Aorta (tissue), 5 donors: ENCODE data around the gene AGPAT1. TPM values are rescaled to one million over a fixed set of nuclear protein-coding genes. Genes with fewer than 3 reads are reported as not detected.
"Not testable (repeated sequence)": the region's sequence is repeated elsewhere in the genome, so short reads cannot be mapped to it uniquely, and the experiment has no call there.

Source experiments
- ATAC-seq: fragments of 200-7000 bp; cut with Tn5 transposase; one replicate; pipeline ENCODE4 v1.9.1; 2022; ENCODE audit warnings: moderate library complexity; ENCODE audit not compliant: low FRiP score
- DNase-seq, 2 donors: peaks; one replicate each; pipeline ENCODE4 v3.0.0-alpha.2; 2020
- H3K27ac ChIP-seq, 2 donors: one replicate each; pipeline ENCODE4 v1.5.1; 2013; ENCODE audit warnings: low read length in 2 of 2, mild to moderate bottlenecking in 2 of 2, moderate library complexity in 2 of 2, control low read depth in 1 of 2, inconsistent platforms in 1 of 2, low read depth in 1 of 2
- H3K27me3 ChIP-seq, 2 donors: one replicate each; pipeline ENCODE4 v1.6.1; 2013; ENCODE audit warnings: control low read depth in 1 of 2, low read length in 1 of 2, mild to moderate bottlenecking in 1 of 2, moderate library complexity in 1 of 2; ENCODE audit not compliant: insufficient read depth in 2 of 2, control insufficient read depth in 1 of 2
- H3K36me3 ChIP-seq, 2 donors: one replicate each; pipeline ENCODE4 v1.6.1; 2013; ENCODE audit warnings: control low read depth in 1 of 2, low read length in 1 of 2, mild to moderate bottlenecking in 1 of 2; ENCODE audit not compliant: insufficient read depth in 2 of 2, control insufficient read depth in 1 of 2
- H3K4me1 ChIP-seq, 2 donors: one replicate each; pipeline ENCODE4 v1.6.1; 2013; ENCODE audit warnings: low read length in 2 of 2, control low read depth in 1 of 2, mild to moderate bottlenecking in 1 of 2, moderate library complexity in 1 of 2; ENCODE audit not compliant: insufficient read depth in 2 of 2, control insufficient read depth in 1 of 2
- H3K4me3 ChIP-seq, 2 donors: one replicate each; pipeline ENCODE4 v1.5.1; 2013; ENCODE audit warnings: low read length in 2 of 2, control low read depth in 1 of 2, mild to moderate bottlenecking in 1 of 2
- H3K9me3 ChIP-seq: one replicate; pipeline ENCODE4 v1.6.1; 2013; ENCODE audit warnings: mild to moderate bottlenecking, low read length; ENCODE audit not compliant: control insufficient read depth
- WGBS, 2 donors: extraction: QIAGEN DNeasy Blood & Tissue Kit; methylation state at CpG; one replicate each; pipeline ENCODE4 v1.1.7; 2013; 5-methylcytosine and 5-hydroxymethylcytosine counted together
- intact Hi-C, 2 donors: fragments of 100-400 bp; cut with DNase I; formaldehyde crosslinking; loops; one replicate each; pipeline versions ENCODE4 v1.14.2 to v1.15.0; 2022
- polyA plus RNA-seq, 2 donors: library from polyadenylated mRNA; stranded (reverse); fragments of 200-250 nt; gene quantifications; one replicate each; pipeline ENCODE4 v1.2.3, GENCODE V29; 2013
- total RNA-seq, 2 donors: library from RNA; stranded (reverse); fragmentation: NEBNext Ultra II Directional; extraction: Animal tissue kit (Norgen Biotek cat#: 25700); gene quantifications; one replicate each; pipeline ENCODE4 v1.2.1, GENCODE V29; 2021
- donor health status: healthy with polysubstance abuse.
- donor health status: Bipolar disorder and iron deficiency.
- donor health status: DM: no; HTN: no; CAD: no.
- donor health status: DM: no; HTN: no; CAD: no.
- donor health status: DM: yes; HTN: yes; CAD: no.

AGPAT1 gene
- total and polyA plus RNA-seq, 4 donors: 36.2 to 54.8 (median 42.3) TPM

- Histone ChIP-seq H3K27ac (no peak overlapping the region), H3K9me3 (no peaks in the 10 kb centered on the region), H3K27me3 (no peaks in the 10 kb centered on the region), H3K4me1 (no peaks in the 10 kb centered on the region), H3K4me3 (no peak overlapping the region), H3K36me3 (no peaks in the 10 kb centered on the region)
- DNase-seq (peak; percentile 100), ATAC-seq (peak; percentile 96)
- intact Hi-C loops: loop anchor here (5.0 to 10.0 kb wide), 3 partner anchors 777 to 1009 kb away; partner anchors contain the start of genes HSD17B8 (in 1 of the 2), RING1 (in 1 of the 2), RXRB (in 1 of the 2) and SLC39A7 (in 1 of the 2)
- 0% methylated on average over 24 to 25 of the region's 25 CpGs for WGBS, 2 donors
Observed at GRCh38 chr6:32195652-32195901, 19.7 kb upstream of the AGPAT1 start.

DNA sequence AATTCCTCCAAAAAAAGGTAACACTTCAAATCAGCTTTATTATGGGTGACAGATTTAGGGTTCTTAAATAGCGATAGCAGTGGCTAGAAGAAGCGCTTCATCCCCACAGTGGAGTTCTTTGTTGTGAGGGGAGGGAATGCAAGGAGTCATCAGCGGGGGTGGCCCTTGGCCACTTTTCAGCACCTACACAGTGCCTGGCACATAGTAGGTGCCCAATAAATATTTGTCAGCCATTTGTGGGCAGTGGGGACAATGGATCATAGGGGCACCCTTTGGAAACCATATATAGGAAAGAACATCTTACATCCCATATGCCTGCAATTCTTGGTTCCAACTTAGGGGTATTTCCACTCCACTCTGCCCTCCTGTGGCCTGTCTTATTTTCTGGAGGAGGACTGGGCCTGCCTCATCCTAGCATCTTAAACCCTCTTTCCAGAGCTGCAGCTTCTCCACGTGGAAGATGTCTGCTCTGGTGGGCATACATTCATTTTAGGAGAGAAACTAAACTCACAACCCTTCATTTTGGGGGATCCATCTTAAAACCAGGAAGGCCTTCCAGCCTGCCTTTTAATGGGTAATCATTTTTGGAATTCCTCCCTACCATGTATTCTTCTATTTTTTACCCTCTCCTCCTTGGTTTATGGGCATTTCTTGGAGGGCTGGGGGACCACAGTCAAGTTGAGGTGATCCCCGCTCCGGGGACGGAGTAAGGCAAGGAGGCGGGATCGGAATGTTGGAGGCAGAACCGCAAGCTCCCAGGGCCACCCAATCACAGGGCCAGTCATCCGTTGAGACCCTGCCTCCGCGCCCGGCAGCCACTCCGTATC is 19.2 kb upstream of the AGPAT1 start:
- H3K9me3 ChIP-seq: no peaks in the 10 kb centered on the region
- no peak for DNase-seq
- 15 to 16% methylated on average over 15 of the region's 15 CpGs for WGBS, 2 donors
- H3K4me3 ChIP-seq: no peak overlapping the region
- H3K27me3 ChIP-seq: no peaks in the 10 kb centered on the region
- intact Hi-C loops: loop anchor here (5.0 to 10.0 kb wide), 3 partner anchors 777 to 1010 kb away; partner anchors contain the start of genes HSD17B8 (in 1 of the 2), RING1 (in 1 of the 2), RXRB (in 1 of the 2) and SLC39A7 (in 1 of the 2)
- H3K36me3 ChIP-seq: no peaks in the 10 kb centered on the region
- no peak for ATAC-seq
- peak overlapping the region; percentile 65 to 89 for H3K27ac ChIP-seq
- no peaks in the 10 kb centered on the region for H3K4me1 ChIP-seq

GRCh38 chr6:32194388-32194787 is 18.5 kb upstream of the AGPAT1 start:
- WGBS, 2 donors: 88 to 91% methylated on average over 4 of the region's 4 CpGs
- no peak for ATAC-seq
- Histone ChIP-seq H3K27ac (no peak overlapping the region), H3K9me3 (no peaks in the 10 kb centered on the region), H3K36me3 (no peaks in the 10 kb centered on the region), H3K27me3 (no peaks in the 10 kb centered on the region), H3K4me3 (no peak overlapping the region), H3K4me1 (no peaks in the 10 kb centered on the region)
- intact Hi-C loops: loop anchor here (10.0 kb wide), 2 partner anchors 780 to 1010 kb away; partner anchors contain the start of genes HSD17B8 (in 1 of the 2), RING1 (in 1 of the 2), RXRB (in 1 of the 2) and SLC39A7 (in 1 of the 2)
- no peak for DNase-seq

GRCh38 chr6:32193096-32193495 is 17.2 kb upstream of the AGPAT1 start:
- intact Hi-C loops: loop anchor here (10.0 kb wide), 2 partner anchors 782 to 1012 kb away; partner anchors contain the start of genes HSD17B8 (in 1 of the 2), RING1 (in 1 of the 2), RXRB (in 1 of the 2) and SLC39A7 (in 1 of the 2)
- not testable (repeated sequence) for H3K4me1 ChIP-seq, DNase-seq

DNA sequence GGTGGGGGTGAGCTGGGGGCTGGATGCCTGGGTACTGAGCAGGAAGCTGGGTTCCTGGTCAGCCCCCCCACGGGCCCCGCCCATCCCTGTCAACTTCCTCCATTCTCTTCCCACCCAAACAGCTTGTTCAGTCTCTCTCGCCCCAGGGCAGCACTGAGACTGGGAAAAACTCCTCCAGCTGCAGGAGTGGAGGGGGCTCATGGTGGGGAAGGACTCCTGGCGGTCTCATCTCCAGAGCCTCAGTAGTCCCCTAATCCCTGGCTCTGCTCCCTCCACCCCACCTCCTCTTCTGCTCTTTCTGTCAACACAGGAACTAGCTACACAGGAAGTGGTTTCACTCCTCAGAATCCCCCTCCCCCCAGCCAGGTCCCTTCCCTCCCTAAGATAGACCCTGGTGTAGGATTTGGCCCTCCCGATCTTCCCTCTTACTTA is 16.7 kb upstream of the AGPAT1 start, which contains the start of gene GPSM3:
Gene GPSM3, minus strand, starts transcription at position 36 of the 432 bp plus-strand sequence. CDS start 130 bp downstream, outside the sequence.
- intact Hi-C loops: loop anchor here (10.0 kb wide), 2 partner anchors 782 to 1012 kb away; partner anchors contain the start of genes HSD17B8 (in 1 of the 2), RING1 (in 1 of the 2), RXRB (in 1 of the 2) and SLC39A7 (in 1 of the 2)
- Histone ChIP-seq H3K4me3 (no peak within 1 kb of the TSS), H3K27me3 (no peaks in the 10 kb centered on the region), H3K36me3 (no peaks in the 10 kb centered on the region), H3K4me1 (no peaks in the 10 kb centered on the region), H3K9me3 (no peaks in the 10 kb centered on the region), H3K27ac (no peak within 1 kb of the TSS)
- ATAC-seq (no peak), DNase-seq (peak in 1 of 2 donors; percentile 79)
- 25 to 27% methylated on average over 4 to 5 of the region's 5 CpGs for WGBS, 2 donors

More at GRCh38 chr6:32193096-32193495, 17.2 kb upstream of the AGPAT1 start:
- ATAC-seq, H3K27me3 ChIP-seq, H3K27ac ChIP-seq, H3K36me3 ChIP-seq, H3K9me3 ChIP-seq, H3K4me3 ChIP-seq: not testable (repeated sequence)
- WGBS, 2 donors: 83 to 85% methylated on average over 13 of the region's 13 CpGs

GRCh38 chr6:32191696-32192607 is 16.1 kb upstream of the AGPAT1 start:
- no peak overlapping the region for H3K27ac ChIP-seq
- H3K4me1 ChIP-seq: no peaks in the 10 kb centered on the region
- H3K9me3 ChIP-seq: no peaks in the 10 kb centered on the region
- WGBS, 2 donors: 72 to 75% methylated on average over 15 of the region's 15 CpGs
- H3K36me3 ChIP-seq: no peaks in the 10 kb centered on the region
- H3K27me3 ChIP-seq: no peaks in the 10 kb centered on the region
- no peak overlapping the region for H3K4me3 ChIP-seq
- DNase-seq: no peak
- no peak for ATAC-seq
- intact Hi-C loops: loop anchor here (10.0 kb wide), 2 partner anchors 783 to 1013 kb away; partner anchors contain the start of genes HSD17B8 (in 1 of the 2), RING1 (in 1 of the 2), RXRB (in 1 of the 2) and SLC39A7 (in 1 of the 2)

- intact Hi-C loops: loop anchor here (10.0 kb wide), 2 partner anchors 784 to 1014 kb away; partner anchors contain the start of genes HSD17B8 (in 1 of the 2), RING1 (in 1 of the 2), RXRB (in 1 of the 2) and SLC39A7 (in 1 of the 2)
- Histone ChIP-seq H3K4me3 (no peak overlapping the region), H3K36me3 (no peaks in the 10 kb centered on the region), H3K27me3 (no peaks in the 10 kb centered on the region), H3K9me3 (no peaks in the 10 kb centered on the region), H3K4me1 (no peaks in the 10 kb centered on the region), H3K27ac (peak overlapping the region in 1 of 2 donors; percentile 76)
- ATAC-seq (no peak), DNase-seq (no peak)
- WGBS, 2 donors: 70 to 76% methylated on average over 8 of the region's 8 CpGs
Observed at GRCh38 chr6:32190911-32191677, 15.2 kb upstream of the AGPAT1 start.
